Right renal cortex interstitium (tissue), 3 donors: ENCODE results near the gene LRRIQ3. TPM values are rescaled to one million over a fixed set of nuclear protein-coding genes. Genes with fewer than 3 reads are reported as not detected.
"Not testable (repeated sequence)": the region's sequence is repeated elsewhere in the genome, so short reads cannot be mapped to it uniquely, and the experiment has no call there.

Experiments used
- DNase-seq, 3 donors: peaks; one replicate each; pipeline ENCODE4 v3.0.0-alpha.2; 2013; ENCODE audit warnings: low read depth in 3 of 3, low spot score in 2 of 3
- polyA plus RNA-seq, 3 donors: library from polyadenylated mRNA; unstranded; fragments of 120-200 nt; gene quantifications; one replicate each; pipeline ENCODE4 v1.2.1, GENCODE V29; 2013; ENCODE audit not compliant: insufficient read length in 3 of 3

The LRRIQ3 gene
- polyA plus RNA-seq, 3 donors, result 3.6 to 4.7 (median 4.5) TPM

- DNase-seq, result not testable (repeated sequence)
These were observed 80.6 kb downstream of the LRRIQ3 start for GRCh38 chr1:74117370-74117769.

GRCh38 chr1:74113333-74113732 lies 84.6 kb downstream of the LRRIQ3 start:
- no peak for DNase-seq

- no peak for DNase-seq
These were observed 90.6 kb downstream of the LRRIQ3 start for GRCh38 chr1:74107394-74107793.

GRCh38 chr1:74091371-74091770 lies 106.6 kb downstream of the LRRIQ3 start:
- no peak for DNase-seq

- DNase-seq, result no peak
These were observed 114.8 kb downstream of the LRRIQ3 start for GRCh38 chr1:74083128-74083527.

- DNase-seq, result no peak
These were observed 132.9 kb downstream of the LRRIQ3 start for GRCh38 chr1:74065081-74065480.

- no peak for DNase-seq
These were observed 140.3 kb downstream of the LRRIQ3 start for GRCh38 chr1:74057719-74058118.

- DNase-seq, result no peak
These were observed 144.6 kb downstream of the LRRIQ3 start for GRCh38 chr1:74053407-74053806.

- no peak for DNase-seq
These were observed 147.6 kb downstream of the LRRIQ3 start for GRCh38 chr1:74050386-74050785.

- DNase-seq, result no peak
These were observed 159.9 kb downstream of the LRRIQ3 start for GRCh38 chr1:74038042-74038441.

GRCh38 chr1:74012583-74012982 lies 185.4 kb downstream of the LRRIQ3 start:
- DNase-seq, result no peak

- DNase-seq, result no peak
These were observed 186.2 kb downstream of the LRRIQ3 start for GRCh38 chr1:74011736-74012135.

GRCh38 chr1:74010206-74010605 lies 187.8 kb downstream of the LRRIQ3 start:
- no peak for DNase-seq

GRCh38 chr1:74005533-74005932 lies 192.4 kb downstream of the LRRIQ3 start:
- no peak for DNase-seq

GRCh38 chr1:74003806-74004205 lies 194.2 kb downstream of the LRRIQ3 start:
- DNase-seq, result no peak

GRCh38 chr1:73998348-73998959 lies 199.5 kb downstream of the LRRIQ3 start:
- DNase-seq, result peak in 1 of 3 donors; percentile 19

GRCh38 chr1:73980324-73981040 lies 217.5 kb downstream of the LRRIQ3 start:
- DNase-seq, result no peak

- DNase-seq, result no peak
These were observed 218.3 kb downstream of the LRRIQ3 start for GRCh38 chr1:73979684-73980083.

GRCh38 chr1:73978964-73979363 lies 219.0 kb downstream of the LRRIQ3 start:
- DNase-seq, result no peak
